DMS114 treated with DMSO at 0.1 percent for 48 hours (cell line): ENCODE results near the gene SSX3.
"Not testable (repeated sequence)": the region's sequence is repeated elsewhere in the genome, so short reads cannot be mapped to it uniquely, and the experiment has no call there.

ENCODE experiments used
- DNase-seq: peaks from one replicate; lab custom pipeline; 2025; ENCODE audit not compliant: unreplicated experiment; lab: John Stamatoyannopoulos, UW

The SSX3 gene, protein sequence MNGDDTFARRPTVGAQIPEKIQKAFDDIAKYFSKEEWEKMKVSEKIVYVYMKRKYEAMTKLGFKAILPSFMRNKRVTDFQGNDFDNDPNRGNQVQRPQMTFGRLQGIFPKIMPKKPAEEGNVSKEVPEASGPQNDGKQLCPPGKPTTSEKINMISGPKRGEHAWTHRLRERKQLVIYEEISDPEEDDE

GRCh38 chrX:48356315-48357094 is at the start of gene SSX3:
SSX3 (minus strand) TSS chrX:48356703; CDS start chrX:48355249, 1,454 bp downstream.
- DNase-seq: not testable (repeated sequence)

GRCh38 chrX:48397825-48398224 is 41.3 kb upstream of the SSX3 start:
- not testable (repeated sequence) for DNase-seq

GRCh38 chrX:48396931-48397330 is 40.4 kb upstream of the SSX3 start:
- not testable (repeated sequence) for DNase-seq

DNA sequence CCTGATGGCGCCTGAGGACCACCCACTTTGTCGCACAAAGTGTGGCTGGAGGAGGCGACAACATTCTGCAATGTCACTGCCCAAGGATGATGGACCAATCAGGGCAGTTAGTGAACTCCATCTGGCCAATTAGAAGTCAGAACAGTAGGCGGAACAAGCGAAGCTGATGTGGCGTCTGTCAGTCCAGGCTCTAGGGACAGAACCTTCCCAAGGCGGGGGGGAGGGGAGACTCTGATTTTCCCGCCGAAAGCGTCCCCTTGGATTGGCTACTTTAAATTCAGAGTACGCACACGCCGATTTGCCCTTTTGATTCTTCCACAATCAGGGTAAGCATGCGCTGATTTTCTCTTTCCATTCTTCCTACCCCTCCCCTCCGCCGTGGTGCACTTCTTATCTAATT is 26.7 kb upstream of the SSX3 start, which contains the start of gene SSX4:
TSS of gene SSX4 (plus strand) at position 301 of the 400 bp plus-strand sequence. CDS start 515 bp downstream, outside the sequence.
- not testable (repeated sequence) for DNase-seq

DNA sequence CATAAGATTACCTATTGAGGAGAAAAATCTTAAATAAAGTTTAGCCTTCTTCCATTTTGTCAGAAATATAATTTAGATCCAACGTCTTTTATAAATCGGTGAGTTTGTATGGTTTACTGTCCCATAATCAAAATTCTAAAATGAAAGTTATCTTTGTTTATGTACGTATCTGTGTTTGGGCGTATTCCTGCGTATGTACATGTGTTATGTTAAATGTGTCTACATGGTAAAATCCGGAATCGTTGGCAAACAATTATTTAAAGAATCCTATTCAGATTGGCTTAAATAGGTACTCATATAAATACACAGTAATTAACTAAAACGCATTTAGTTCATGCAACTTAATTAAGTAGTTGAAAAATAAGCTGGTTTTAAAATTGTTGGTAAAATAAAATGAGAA is 13.9 kb upstream of the SSX3 start:
- not testable (repeated sequence) for DNase-seq

- not testable (repeated sequence) for DNase-seq
These were observed 11.4 kb upstream of the SSX3 start for GRCh38 chrX:48367717-48368408.

DNA sequence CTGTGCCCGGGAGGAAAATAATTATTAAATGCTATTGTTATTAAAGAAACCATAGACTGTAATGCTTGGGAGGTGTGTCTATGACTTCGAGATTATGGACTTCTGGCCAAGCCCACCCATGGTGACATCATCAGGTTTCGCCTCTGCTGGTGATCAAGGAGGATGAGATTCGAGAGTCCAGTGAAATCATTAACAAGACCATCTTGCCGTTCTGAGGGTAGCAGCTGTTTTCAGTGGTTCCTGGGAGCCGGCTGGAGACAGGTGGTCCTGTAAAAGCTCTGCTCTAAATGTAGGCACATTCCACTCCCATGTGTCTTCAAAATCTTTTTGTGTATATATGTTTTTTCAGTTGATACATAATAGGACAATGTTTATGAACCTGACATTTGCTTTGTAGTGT is 2.8 kb upstream of the SSX3 start:
- DNase-seq: not testable (repeated sequence)

DNA sequence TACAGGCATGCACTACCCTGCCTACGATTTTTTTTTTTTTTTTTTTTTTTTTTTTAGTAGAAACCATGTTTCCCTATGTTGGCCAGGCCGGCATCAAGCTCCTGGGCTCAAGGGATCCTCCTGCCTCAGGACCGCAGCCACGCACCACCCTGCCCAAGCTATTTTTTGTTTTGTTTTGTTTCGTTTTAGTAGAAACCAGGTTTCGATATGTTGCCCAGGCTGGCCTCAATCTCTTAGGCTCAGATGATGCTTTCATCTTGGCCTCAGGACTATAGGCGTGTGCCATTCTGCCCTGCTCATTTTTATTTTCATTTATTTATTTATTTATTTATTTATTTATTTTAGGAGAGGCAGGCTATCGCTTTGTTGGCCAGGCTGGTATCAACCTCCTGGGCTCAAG is 1.2 kb upstream of the SSX3 start:
- DNase-seq: no peak

DNA sequence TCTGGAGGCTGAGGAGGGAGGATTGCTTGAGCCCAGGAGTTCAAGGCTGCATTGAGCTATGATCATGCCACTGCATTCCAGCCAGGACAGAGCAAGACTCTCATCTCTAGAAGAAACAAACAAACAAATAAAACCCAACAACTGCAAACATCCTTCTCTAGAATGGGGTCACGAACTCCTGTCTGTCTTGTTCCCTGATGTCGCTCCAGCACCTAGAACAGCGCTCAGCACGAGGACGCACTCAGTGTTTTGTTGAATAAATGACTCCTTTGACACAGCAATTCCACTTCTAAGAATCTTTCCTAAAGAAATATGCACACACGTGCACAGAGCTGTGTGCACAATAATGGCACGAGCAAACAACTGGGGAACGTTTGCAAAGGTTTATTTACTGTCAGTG is 10.4 kb downstream of the SSX3 start:
- not testable (repeated sequence) for DNase-seq

DNA sequence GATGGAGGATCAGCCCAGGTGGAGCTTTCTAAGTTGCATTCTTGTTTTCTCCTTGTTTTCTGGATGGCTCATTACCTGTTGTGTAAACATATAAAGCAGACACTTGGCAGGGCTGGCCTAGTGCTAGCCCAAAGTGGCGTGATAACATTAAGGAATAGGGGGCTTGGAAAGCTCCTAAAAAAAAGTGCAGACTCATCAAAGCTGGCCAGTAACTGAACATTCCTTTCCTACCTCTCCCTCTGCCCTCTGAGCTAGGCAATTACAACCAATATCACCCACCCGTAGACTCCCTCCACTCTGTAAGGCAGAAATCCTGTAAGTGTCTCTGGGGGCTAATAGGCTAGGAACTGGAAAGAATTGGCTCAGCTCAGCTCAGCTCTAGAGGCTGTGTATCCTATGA is 42.5 kb downstream of the SSX3 start:
- DNase-seq: not testable (repeated sequence)

- DNase-seq: no peak
These were observed 50.3 kb downstream of the SSX3 start for GRCh38 chrX:48306175-48306574.
